SH-SY5Y (cell line): ENCODE data around the gene KIF3A.

Experiments
- GATA2 ChIP-seq: IDR thresholded peaks from 2 replicates; pipeline ENCODE4 v1.6.1; 2011; ENCODE audit warnings: mild to moderate bottlenecking, low read depth, low read length
- GATA3 ChIP-seq: IDR thresholded peaks from 2 replicates; pipeline ENCODE4 v1.6.1; 2011; ENCODE audit warnings: low read depth, mild to moderate bottlenecking, low read length, moderate library complexity

DNA sequence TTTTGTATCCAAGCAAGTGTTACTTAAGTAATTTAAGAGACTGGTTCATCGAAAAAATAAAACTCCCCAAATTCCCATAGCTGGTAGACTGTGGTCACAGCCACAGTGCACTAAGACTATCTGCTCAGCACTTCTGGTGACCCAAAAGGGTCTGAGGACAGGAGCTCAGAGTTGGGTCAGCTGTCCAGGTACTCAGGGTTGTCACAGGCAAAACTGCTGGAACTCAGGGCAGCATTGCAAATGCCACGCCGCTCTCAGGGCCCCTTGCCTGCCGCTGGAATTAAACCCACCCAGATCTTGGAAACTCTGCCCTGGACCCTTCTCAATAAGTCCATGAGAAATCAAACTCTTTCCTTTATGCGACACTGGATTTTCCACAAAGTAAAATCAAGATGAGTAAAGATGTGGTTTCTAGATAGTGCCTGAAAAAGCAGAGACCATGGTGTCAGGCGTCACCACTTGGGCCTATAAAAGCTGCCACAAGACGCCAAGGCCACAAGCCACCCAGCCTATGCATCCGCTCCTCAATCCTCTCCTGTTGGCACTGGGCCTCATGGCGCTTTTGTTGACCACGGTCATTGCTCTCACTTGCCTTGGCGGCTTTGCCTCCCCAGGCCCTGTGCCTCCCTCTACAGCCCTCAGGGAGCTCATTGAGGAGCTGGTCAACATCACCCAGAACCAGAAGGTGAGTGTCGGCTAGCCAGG lies 79.5 kb downstream of the KIF3A start, which contains the start of gene IL13:
- TF ChIP-seq GATA2 (no peak), GATA3 (no peak)
